Activated T-helper 1 cell treated with Interleukin-2 at 50 U/mL for 16 hours (primary cell): ENCODE data around the gene ADCY10.

ENCODE experiments used
- DNase-seq: peaks from one replicate; pipeline ENCODE4 v3.0.0-alpha.2; 2020; ENCODE audit warnings: low read depth

The ADCY10 gene

GRCh38 chr1:167776151-167776550 is 137.8 kb downstream of the ADCY10 start:
- no peak for DNase-seq

DNA sequence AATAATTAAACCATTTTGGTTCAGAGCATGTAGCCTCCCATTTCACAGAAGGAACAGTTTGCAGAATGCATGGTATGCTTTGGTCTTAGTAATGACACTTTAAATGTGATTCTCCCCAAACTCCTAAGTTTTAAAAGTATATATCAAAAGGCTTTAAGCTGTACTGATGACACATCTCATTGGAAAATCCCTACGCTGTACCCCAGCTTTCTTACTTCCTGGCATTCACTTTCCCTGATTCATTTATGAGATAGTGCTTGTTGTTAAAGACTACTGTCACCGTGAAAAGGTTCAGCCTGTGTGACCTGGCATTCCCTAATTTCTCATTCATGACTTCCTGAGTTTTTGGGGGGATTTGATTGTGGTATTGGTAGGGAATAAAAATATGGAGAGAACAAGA is 138.8 kb downstream of the ADCY10 start:
- no peak for DNase-seq

- DNase-seq: no peak
Observed at GRCh38 chr1:167774710-167775109, 139.2 kb downstream of the ADCY10 start.

DNA sequence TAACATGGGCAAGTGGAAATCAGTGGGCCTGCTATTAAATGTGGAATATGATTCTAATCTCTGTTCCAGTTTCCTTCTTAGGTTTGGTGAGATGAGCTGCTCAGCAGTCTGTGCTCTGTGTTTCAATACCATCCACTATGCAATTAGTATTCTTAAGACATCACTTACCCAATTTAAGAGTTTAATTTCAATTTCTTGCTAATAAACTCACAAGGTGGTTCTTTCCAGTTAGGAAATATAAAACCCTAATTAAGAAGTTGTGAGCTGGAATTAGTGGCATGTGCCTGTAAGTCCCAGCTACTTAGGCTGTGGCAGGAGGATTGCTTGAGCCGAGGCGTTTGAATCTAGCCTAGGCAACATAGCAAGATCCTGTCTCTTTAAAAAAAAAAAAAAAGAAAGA is 140.4 kb downstream of the ADCY10 start:
- DNase-seq: no peak

DNA sequence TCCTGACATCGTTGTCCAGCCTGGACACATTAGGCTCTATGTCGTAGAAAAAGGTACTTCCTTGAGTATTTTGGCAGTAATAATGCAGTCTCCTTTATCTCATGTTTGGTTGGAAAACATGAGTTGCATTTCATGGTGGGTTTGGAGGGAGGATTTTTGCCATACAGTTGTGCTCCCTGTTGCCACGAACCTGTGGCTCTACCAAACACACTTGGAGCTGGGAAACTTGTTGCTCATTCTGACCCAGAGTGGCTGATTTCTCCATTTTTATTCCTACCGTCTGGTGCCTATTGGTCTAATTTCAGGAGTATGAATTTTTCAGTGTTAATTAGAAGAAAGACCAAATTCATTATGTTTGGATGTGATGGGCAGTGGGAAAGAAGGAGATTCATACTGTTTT is 141.5 kb downstream of the ADCY10 start:
- DNase-seq: no peak

GRCh38 chr1:167770127-167770526 is 143.8 kb downstream of the ADCY10 start:
- DNase-seq: no peak

- no peak for DNase-seq
Observed at GRCh38 chr1:167767761-167768160, 146.2 kb downstream of the ADCY10 start.

DNA sequence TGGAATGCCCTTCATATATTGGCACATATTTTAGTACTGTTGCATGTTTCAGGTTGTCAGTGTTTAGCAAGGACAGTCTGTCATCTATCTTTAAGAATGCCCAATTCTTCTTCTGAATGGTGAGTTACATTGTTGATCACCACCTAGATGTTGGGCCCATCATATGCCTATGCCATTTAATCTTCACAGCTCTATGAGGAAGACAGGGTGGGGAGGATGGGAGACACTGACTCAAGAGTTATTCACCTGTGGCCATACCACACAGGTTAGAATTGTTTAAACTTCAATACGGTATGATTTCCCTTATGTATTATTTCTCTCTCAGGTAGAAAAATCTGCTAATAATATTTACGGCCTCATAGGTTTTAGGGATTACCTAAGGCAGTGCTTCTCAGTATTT is 147.4 kb downstream of the ADCY10 start:
- no peak for DNase-seq

- no peak for DNase-seq
Observed at GRCh38 chr1:167765496-167765895, 148.4 kb downstream of the ADCY10 start.

- no peak for DNase-seq
Observed at GRCh38 chr1:167764458-167765330, 149.2 kb downstream of the ADCY10 start.

DNA sequence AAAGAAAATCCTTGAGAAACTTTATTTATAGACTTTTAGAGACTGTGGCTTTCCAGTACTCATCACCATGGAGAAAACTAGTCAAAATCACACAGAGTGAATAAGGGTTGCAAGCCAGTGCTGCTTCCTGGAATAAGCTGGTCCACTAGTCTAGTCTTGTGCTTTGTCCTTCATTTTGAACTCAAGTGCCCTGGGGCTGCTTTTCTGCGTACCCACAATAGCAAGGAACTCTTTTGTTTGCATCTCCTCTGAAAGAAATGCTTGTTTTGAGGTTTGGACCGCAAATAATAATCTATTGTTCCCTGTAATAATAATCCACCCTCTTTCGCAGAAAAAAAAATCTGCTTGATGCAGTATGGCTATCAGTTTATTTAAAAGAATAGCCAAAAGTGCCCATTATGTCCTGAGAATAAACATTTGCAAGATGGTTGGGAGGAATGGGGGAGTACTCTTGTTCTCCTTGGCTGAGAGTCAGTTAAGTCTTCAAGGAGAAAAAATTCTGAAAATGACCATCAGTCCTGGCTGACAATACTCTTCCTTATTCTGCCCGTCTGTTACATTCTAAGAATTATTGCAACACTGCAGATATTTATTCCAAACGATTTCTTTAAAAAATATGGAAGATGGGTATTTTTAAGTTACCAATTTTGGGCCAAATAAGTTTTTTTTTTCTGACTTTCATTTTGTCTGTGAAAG is 150.3 kb downstream of the ADCY10 start:
- no peak for DNase-seq

GRCh38 chr1:167762061-167762746 is 151.7 kb downstream of the ADCY10 start:
- DNase-seq: no peak

DNA sequence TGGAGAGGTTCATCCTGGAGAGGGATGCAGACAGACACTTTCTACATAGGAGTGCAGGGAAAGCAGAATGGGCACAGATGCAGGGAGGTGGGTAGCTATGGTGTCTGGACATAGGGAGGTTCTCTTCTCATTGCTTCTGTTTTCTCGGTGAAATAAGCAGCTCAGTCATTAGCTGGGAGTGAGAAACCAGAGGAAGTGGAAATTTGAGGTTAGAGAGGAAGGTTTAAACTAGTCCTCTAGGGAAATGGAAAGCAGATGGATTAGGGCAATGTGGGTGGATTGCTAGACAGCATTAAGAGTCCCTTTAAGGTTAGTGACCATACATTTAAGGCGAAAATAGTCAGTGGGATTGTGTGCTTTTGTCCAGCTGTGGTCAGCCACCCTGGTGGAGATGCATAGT is 152.5 kb downstream of the ADCY10 start:
- no peak for DNase-seq
